HFFc6 (cell line): Measurements from ENCODE around the gene OLIG2. TPM values are rescaled to one million over a fixed set of nuclear protein-coding genes. Genes with fewer than 3 reads are reported as not detected.

Experiments
- DNase-seq: peaks from one replicate; pipeline ENCODE4 v3.0.0-alpha.2; 2018
- H3K27ac Mint-ChIP-seq: 2 replicates; pipeline ENCODE4 v1.8.0; 2020; ENCODE audit warnings: mild to moderate bottlenecking, mixed read lengths
- H3K27me3 Mint-ChIP-seq: 2 replicates; pipeline ENCODE4 v1.8.0; 2021; ENCODE audit warnings: mild to moderate bottlenecking, moderate library complexity, mixed read lengths; ENCODE audit not compliant: insufficient read depth
- H3K36me3 Mint-ChIP-seq: 2 replicates; pipeline ENCODE4 v1.8.0; 2021; ENCODE audit warnings: low read depth, mixed read lengths
- H3K4me1 Mint-ChIP-seq: 2 replicates; pipeline ENCODE4 v1.8.0; 2020; ENCODE audit warnings: low read depth, mixed read lengths
- H3K4me3 Mint-ChIP-seq: 2 replicates; pipeline ENCODE4 v1.8.0; 2020; ENCODE audit warnings: mild to moderate bottlenecking, moderate library complexity, mixed read lengths
- H3K9me3 Mint-ChIP-seq: 2 replicates; pipeline ENCODE4 v1.8.0; 2020; ENCODE audit warnings: mild to moderate bottlenecking, mixed read lengths
- CTCF ChIP-seq: fragments of 200-600 bp; sonication (generic); IDR thresholded peaks from 2 replicates; pipeline ENCODE4 v1.5.0; 2021; ENCODE audit warnings: antibody characterized with exemption, mild to moderate bottlenecking
- total RNA-seq, 6 experiments: library from RNA; stranded (reverse); fragmentation: NEBNext Ultra II Directional; extraction: Animal tissue kit (Norgen Biotek cat#: 25700); gene quantifications; 2 replicates in 1 of 6; 3 replicates in 5 of 6; pipeline ENCODE4 v1.2.3, GENCODE V29; 2021

OLIG2 gene
- total RNA-seq, 6 experiments from 2014 or later, result not detected

- Mint-ChIP-seq H3K4me1 (no peaks in the 10 kb centered on the region), H3K27me3 (peaks cover 74% of the 10 kb centered on the region)
Measured at GRCh38 chr21:33055991-33056390, 30.3 kb downstream of the OLIG2 start.

GRCh38 chr21:33057385-33057940 lies 31.7 kb downstream of the OLIG2 start:
- no peaks in the 10 kb centered on the region for H3K36me3 Mint-ChIP-seq

More at GRCh38 chr21:33055991-33056390, 30.3 kb downstream of the OLIG2 start:
- Mint-ChIP-seq H3K9me3 (no peaks in the 10 kb centered on the region), H3K27ac (no peak overlapping the region), H3K36me3 (no peaks in the 10 kb centered on the region), H3K4me3 (no peak overlapping the region)
- no peak for TF ChIP-seq CTCF
- no peak for DNase-seq

GRCh38 chr21:33058527-33058926 lies 32.8 kb downstream of the OLIG2 start:
- Mint-ChIP-seq H3K27ac (no peak overlapping the region), H3K9me3 (no peaks in the 10 kb centered on the region), H3K36me3 (no peaks in the 10 kb centered on the region), H3K4me3 (no peak overlapping the region), H3K27me3 (peaks cover 59% of the 10 kb centered on the region), H3K4me1 (no peaks in the 10 kb centered on the region)
- DNase-seq, result no peak
- no peak for TF ChIP-seq CTCF

More at GRCh38 chr21:33057385-33057940, 31.7 kb downstream of the OLIG2 start:
- no peak for TF ChIP-seq CTCF
- Mint-ChIP-seq H3K9me3 (no peaks in the 10 kb centered on the region), H3K4me3 (no peak overlapping the region), H3K27ac (no peak overlapping the region), H3K4me1 (no peaks in the 10 kb centered on the region), H3K27me3 (peaks cover 60% of the 10 kb centered on the region)
- no peak for DNase-seq

GRCh38 chr21:33058957-33059356 lies 33.2 kb downstream of the OLIG2 start:
- TF ChIP-seq CTCF, result no peak
- no peak overlapping the region for H3K27ac Mint-ChIP-seq
- H3K27me3 Mint-ChIP-seq, result peaks cover 61% of the 10 kb centered on the region
- H3K9me3 Mint-ChIP-seq, result no peaks in the 10 kb centered on the region
- H3K36me3 Mint-ChIP-seq, result no peaks in the 10 kb centered on the region
- no peak overlapping the region for H3K4me3 Mint-ChIP-seq
- H3K4me1 Mint-ChIP-seq, result no peaks in the 10 kb centered on the region
- DNase-seq, result no peak

- TF ChIP-seq CTCF, result no peak
- no peak overlapping the region for H3K4me3 Mint-ChIP-seq
- no peaks in the 10 kb centered on the region for H3K4me1 Mint-ChIP-seq
- H3K9me3 Mint-ChIP-seq, result no peaks in the 10 kb centered on the region
- peaks cover 63% of the 10 kb centered on the region for H3K27me3 Mint-ChIP-seq
- no peaks in the 10 kb centered on the region for H3K36me3 Mint-ChIP-seq
- no peak for DNase-seq
- no peak overlapping the region for H3K27ac Mint-ChIP-seq
Measured at GRCh38 chr21:33059380-33059841, 33.7 kb downstream of the OLIG2 start.
